ENCODE data around the gene PPP1R10. TPM values are rescaled to one million over a fixed set of nuclear protein-coding genes. Genes with fewer than 3 reads are reported as not detected.
A peak's percentile ranks its signal among the peaks of the same experiment; 100 is the strongest.
"Not testable (repeated sequence)": the region's sequence is repeated elsewhere in the genome, so short reads cannot be mapped to it uniquely, and the experiment has no call there.

The PPP1R10 gene
- total RNA-seq (10 to 100 TPM; 53.5 to 86.2 (median 75.9) TPM), polyA plus RNA-seq (10 to 100 TPM; 13.5 to 24.6 (median 13.6) TPM)
- long read RNA-seq, donor 1, partial matches to known transcripts = 5 of 5 reads
- long read RNA-seq, donor 1, other reads (novel, unspliced or antisense) = 0 of 5 reads
- long read RNA-seq, donor 2, partial matches to known transcripts = 101 of 140 reads
- long read RNA-seq, donor 2, other reads (novel, unspliced or antisense) = 39 of 140 reads

- Histone ChIP-seq H3K27me3 (replicated peaks in 1 of 7) (no peaks in the 10 kb centered on the region), H3K9me3 (no peaks in the 10 kb centered on the region), H3K4me3 (peak within 1 kb of the TSS; percentile 70 to 98 (median 85)), H3K36me3 (peaks cover 2 to 52% (median 36%) of the 10 kb centered on the region in 6 donors), H3K27ac (peak within 1 kb of the TSS; percentile 93 to 98 (median 96)), H3K4me1 (peaks cover 34 to 67% (median 47%) of the 10 kb centered on the region in 6 donors)
- 0 to 1% (median 0%) methylated on average over 40 of the region's 40 CpGs for WGBS, 5 donors
- intact Hi-C loops (cut with DNase I; ENCODE audit: low total_unique reads) = loop anchor here (10.0 kb wide), 1 partner anchor 108 kb away; the partner anchor contains the start of gene TUBB
- TF ChIP-seq POLR2AphosphoS5 (IDR thresholded peaks at IDR 0.05) (peak; percentile 97 to 100 (median 99)), POLR2A (IDR thresholded peaks at IDR 0.05) (peak; percentile 90 to 98 (median 97))
- TF ChIP-seq, protein P1, sequence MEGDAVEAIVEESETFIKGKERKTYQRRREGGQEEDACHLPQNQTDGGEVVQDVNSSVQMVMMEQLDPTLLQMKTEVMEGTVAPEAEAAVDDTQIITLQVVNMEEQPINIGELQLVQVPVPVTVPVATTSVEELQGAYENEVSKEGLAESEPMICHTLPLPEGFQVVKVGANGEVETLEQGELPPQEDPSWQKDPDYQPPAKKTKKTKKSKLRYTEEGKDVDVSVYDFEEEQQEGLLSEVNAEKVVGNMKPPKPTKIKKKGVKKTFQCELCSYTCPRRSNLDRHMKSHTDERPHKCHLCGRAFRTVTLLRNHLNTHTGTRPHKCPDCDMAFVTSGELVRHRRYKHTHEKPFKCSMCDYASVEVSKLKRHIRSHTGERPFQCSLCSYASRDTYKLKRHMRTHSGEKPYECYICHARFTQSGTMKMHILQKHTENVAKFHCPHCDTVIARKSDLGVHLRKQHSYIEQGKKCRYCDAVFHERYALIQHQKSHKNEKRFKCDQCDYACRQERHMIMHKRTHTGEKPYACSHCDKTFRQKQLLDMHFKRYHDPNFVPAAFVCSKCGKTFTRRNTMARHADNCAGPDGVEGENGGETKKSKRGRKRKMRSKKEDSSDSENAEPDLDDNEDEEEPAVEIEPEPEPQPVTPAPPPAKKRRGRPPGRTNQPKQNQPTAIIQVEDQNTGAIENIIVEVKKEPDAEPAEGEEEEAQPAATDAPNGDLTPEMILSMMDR (IDR thresholded peaks at IDR 0.05 in 8 of 11, conservative IDR thresholded peaks at IDR 0.05 in 3 of 11) = peak in 2 of 11 experiments; percentile 5 to 8
- peak; percentile 98 for DNase-seq
These were observed at the start of gene PPP1R10 for GRCh38 chr6:30616811-30617564. TSS of gene PPP1R10 (minus strand) at chr6:30617243. CDS start at chr6:30609944, 7,299 bp downstream.

- intact Hi-C loops (cut with DNase I; ENCODE audit: low total_unique reads) = loop anchor here (10.0 kb wide), 1 partner anchor 121 kb away; no protein-coding TSS in a partner anchor
- H3K27me3 ChIP-seq (replicated peaks in 1 of 7); H3K9me3 ChIP-seq; H3K4me3 ChIP-seq; DNase-seq: not testable (repeated sequence)
- Histone ChIP-seq H3K36me3 (peaks cover 0 to 99% (median 88%) of the 10 kb centered on the region in 6 donors), H3K27ac (peak overlapping the region in 2 of 8 donors; percentile 12 to 36), H3K4me1 (peaks cover 2 to 25% (median 10%) of the 10 kb centered on the region in 6 donors)
- WGBS, 5 donors = 57 to 80% (median 63%) methylated on average over 2 of the region's 2 CpGs
These were observed 49.3 kb upstream of the PPP1R10 start for GRCh38 chr6:30666300-30666699.

DNA sequence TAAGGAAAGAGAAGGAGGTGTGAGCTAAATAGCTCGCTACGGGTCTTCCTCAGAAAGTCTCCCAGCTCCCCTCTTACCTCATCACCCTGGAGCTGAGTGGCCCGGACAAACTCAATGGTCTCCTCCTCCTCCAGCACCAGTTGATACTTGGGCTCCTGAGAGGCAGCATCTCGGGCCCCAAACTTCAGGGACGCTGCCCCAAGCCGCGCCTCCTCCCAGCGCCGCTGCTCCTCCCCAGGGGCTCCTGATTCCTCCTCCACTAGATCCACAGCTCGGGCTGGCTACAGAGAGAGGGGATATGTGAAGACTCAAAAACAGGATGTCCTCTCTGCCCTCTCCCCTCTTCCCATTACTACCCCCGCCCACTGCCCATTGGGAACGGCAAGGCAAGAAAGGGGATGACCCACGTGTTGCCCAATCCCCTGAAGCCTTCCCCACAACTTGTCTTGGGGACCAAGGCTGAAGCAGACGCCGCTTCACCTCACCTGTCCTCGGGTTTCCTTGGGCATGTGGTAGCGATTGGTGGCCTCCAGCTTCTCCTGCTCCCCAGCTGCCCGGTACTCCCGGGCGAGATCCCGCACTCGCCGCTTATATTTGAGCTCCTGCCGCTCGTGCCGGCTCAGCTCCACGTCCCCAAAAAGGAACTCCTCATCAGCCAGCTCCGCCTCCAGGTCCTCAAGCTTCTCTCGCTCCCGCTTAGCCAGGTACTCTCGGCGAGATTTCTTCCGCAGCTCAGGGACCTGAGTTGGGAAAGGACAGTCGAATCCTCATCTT lies 48.1 kb upstream of the PPP1R10 start:
- Histone ChIP-seq H3K4me3 (no peak overlapping the region), H3K9me3 (no peaks in the 10 kb centered on the region), H3K36me3 (peaks cover 0 to 100% (median 90%) of the 10 kb centered on the region in 6 donors), H3K27ac (no peak overlapping the region), H3K27me3 (replicated peaks in 1 of 7) (no peaks in the 10 kb centered on the region), H3K4me1 (peaks cover 0 to 14% (median 0%) of the 10 kb centered on the region in 6 donors)
- DNase-seq = no peak
- 92 to 95% (median 94%) methylated on average over 32 to 34 of the region's 34 CpGs for WGBS, 5 donors
- intact Hi-C loops (cut with DNase I; ENCODE audit: low total_unique reads) = loop anchor here (10.0 kb wide), 1 partner anchor 120 kb away; no protein-coding TSS in a partner anchor
- TF ChIP-seq POLR2A (IDR thresholded peaks at IDR 0.05) (no peak), POLR2AphosphoS5 (IDR thresholded peaks at IDR 0.05) (no peak)
- TF ChIP-seq, protein P1 (IDR thresholded peaks at IDR 0.05 in 8 of 11, conservative IDR thresholded peaks at IDR 0.05 in 3 of 11) = no peak

- H3K9me3 ChIP-seq; H3K27ac ChIP-seq; H3K4me3 ChIP-seq; H3K27me3 ChIP-seq (replicated peaks in 1 of 7); DNase-seq; intact Hi-C loops (cut with DNase I; ENCODE audit: low total_unique reads): not testable (repeated sequence)
- peaks cover 0 to 13% (median 0%) of the 10 kb centered on the region in 6 donors for H3K4me1 ChIP-seq
- WGBS, 5 donors = 92 to 99% (median 95%) methylated on average over 5 of the region's 5 CpGs
- H3K36me3 ChIP-seq = peaks cover 9 to 100% (median 96%) of the 10 kb centered on the region in 6 donors
These were observed 40.9 kb upstream of the PPP1R10 start for GRCh38 chr6:30657922-30658321.
